HG03175 (cell line): ENCODE measurements around the gene STRBP.

Experiments
- ATAC-seq: cut with Tn5 transposase; IDR thresholded peaks from one replicate; pipeline ENCODE4 v1.9.1; 2021; ENCODE audit warnings: mild to moderate bottlenecking, moderate library complexity; ENCODE audit not compliant: unreplicated experiment

The STRBP gene

GRCh38 chr9:123073441-123073840, 194.9 kb downstream of the STRBP start:
- no peak for ATAC-seq

GRCh38 chr9:123072407-123072995, 195.9 kb downstream of the STRBP start:
- ATAC-seq = no peak
